ENCODE data around the gene HOXA2.

DNA sequence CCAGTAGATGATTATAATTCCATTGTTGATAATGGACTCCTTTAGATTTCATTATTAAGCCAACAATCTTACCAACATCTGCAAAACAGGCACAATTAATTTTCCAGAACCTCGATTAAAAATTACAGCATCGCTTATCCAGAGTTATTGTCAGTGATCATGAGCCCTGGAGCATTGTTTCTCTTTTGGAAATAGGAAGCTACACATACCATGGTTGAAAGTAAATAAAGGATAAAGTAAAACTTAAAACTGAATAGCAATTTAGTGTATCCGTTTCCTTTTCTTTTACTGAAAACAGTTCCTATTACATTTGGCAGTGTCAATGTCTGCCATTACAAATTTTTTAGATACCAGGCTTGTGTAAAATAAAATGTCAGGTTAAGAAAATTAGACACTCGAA is 9.9 kb upstream of the HOXA2 start:
- TF ChIP-seq POLR2AphosphoS5 (IDR thresholded peaks at IDR 0.05; ENCODE audit: low read depth, low read length) (no peak), POLR2A (IDR thresholded peaks at IDR 0.05; ENCODE audit: low read depth, low read length) (no peak), TAF1 (IDR thresholded peaks at IDR 0.05; ENCODE audit: borderline replicate concordance, low read depth, low read length) (no peak)

Measured in GM12892 (cell line).